ENCODE data around the gene BMP7. TPM values are rescaled to one million over a fixed set of nuclear protein-coding genes. Genes with fewer than 3 reads are reported as not detected.

BMP7 gene
- total and polyA plus RNA-seq, 2 experiments from 2014 or later: not detected

GRCh38 chr20:57128044-57128757 lies 138.2 kb downstream of the BMP7 start:
- in situ Hi-C loops (cut with MboI): no loop called here
- WGBS, 2 experiments (ENCODE audit: low coverage in 1 of 2, low lambda C conversion rate in 2 of 2, missing lambda C conversion rate in 2 of 2): 57 to 61% methylated on average over 15 of the region's 15 CpGs
- DNase-seq: no peak
- no peak overlapping the region for H3K9ac ChIP-seq
- H3K4me3 ChIP-seq: no peak overlapping the region
- no peaks in the 10 kb centered on the region for H3K9me2 ChIP-seq (ENCODE audit: insufficient read depth)
- H3K4me1 ChIP-seq (ENCODE audit: insufficient read depth): no peaks in the 10 kb centered on the region
- no peak overlapping the region for H2AFZ ChIP-seq
- peaks cover 60% of the 10 kb centered on the region for H3K27me3 ChIP-seq (replicated peaks; ENCODE audit: insufficient read depth)
- H3K9me3 ChIP-seq (ENCODE audit: low read depth): no peaks in the 10 kb centered on the region
- no peaks in the 10 kb centered on the region for H3F3A ChIP-seq (ENCODE audit: insufficient read depth)
- no peak overlapping the region for H3K4me2 ChIP-seq (ENCODE audit: unreplicated experiment)
- TF ChIP-seq EZH2 (IDR thresholded peaks at IDR 0.05; ENCODE audit: insufficient read depth, poor library complexity, severe bottlenecking) (no peak), EZH2phosphoT487 (IDR thresholded peaks at IDR 0.05; ENCODE audit: insufficient read depth, low read depth) (no peak)
- H3K36me3 ChIP-seq (ENCODE audit: low read depth): no peaks in the 10 kb centered on the region
- H3K27ac ChIP-seq: no peak overlapping the region
- H4K20me1 ChIP-seq (ENCODE audit: insufficient read depth): no peaks in the 10 kb centered on the region
- H3K79me2 ChIP-seq (ENCODE audit: insufficient read depth): no peaks in the 10 kb centered on the region

GRCh38 chr20:57126481-57127092 lies 139.9 kb downstream of the BMP7 start:
- DNase-seq: no peak
- no peaks in the 10 kb centered on the region for H3K79me2 ChIP-seq (ENCODE audit: insufficient read depth)
- WGBS, 2 experiments (ENCODE audit: low coverage in 1 of 2, low lambda C conversion rate in 2 of 2, missing lambda C conversion rate in 2 of 2): 54 to 61% methylated on average over 17 of the region's 17 CpGs
- no peak overlapping the region for H3K9ac ChIP-seq
- no peak overlapping the region for H2AFZ ChIP-seq
- in situ Hi-C loops (cut with MboI): no loop called here
- H3K4me3 ChIP-seq: no peak overlapping the region
- no peaks in the 10 kb centered on the region for H3K4me1 ChIP-seq (ENCODE audit: insufficient read depth)
- H3K9me2 ChIP-seq (ENCODE audit: insufficient read depth): no peaks in the 10 kb centered on the region
- no peaks in the 10 kb centered on the region for H3K9me3 ChIP-seq (ENCODE audit: low read depth)
- no peak overlapping the region for H3K27ac ChIP-seq
- no peaks in the 10 kb centered on the region for H4K20me1 ChIP-seq (ENCODE audit: insufficient read depth)
- H3F3A ChIP-seq (ENCODE audit: insufficient read depth): no peaks in the 10 kb centered on the region
- H3K36me3 ChIP-seq (ENCODE audit: low read depth): no peaks in the 10 kb centered on the region
- H3K27me3 ChIP-seq (replicated peaks; ENCODE audit: insufficient read depth): peaks cover 55% of the 10 kb centered on the region
- TF ChIP-seq EZH2phosphoT487 (IDR thresholded peaks at IDR 0.05; ENCODE audit: insufficient read depth, low read depth) (no peak), EZH2 (IDR thresholded peaks at IDR 0.05; ENCODE audit: insufficient read depth, poor library complexity, severe bottlenecking) (no peak)
- H3K4me2 ChIP-seq (ENCODE audit: unreplicated experiment): no peak overlapping the region

GRCh38 chr20:57124800-57125517 lies 141.5 kb downstream of the BMP7 start:
- Histone ChIP-seq H3K4me3 (no peak overlapping the region), H3K27ac (no peak overlapping the region), H3K9me3 (ENCODE audit: low read depth) (no peaks in the 10 kb centered on the region), H3K27me3 (replicated peaks; ENCODE audit: insufficient read depth) (peaks cover 52% of the 10 kb centered on the region), H3F3A (ENCODE audit: insufficient read depth) (no peaks in the 10 kb centered on the region), H3K36me3 (ENCODE audit: low read depth) (no peaks in the 10 kb centered on the region), H3K79me2 (ENCODE audit: insufficient read depth) (no peaks in the 10 kb centered on the region), H4K20me1 (ENCODE audit: insufficient read depth) (no peaks in the 10 kb centered on the region), H3K4me1 (ENCODE audit: insufficient read depth) (no peaks in the 10 kb centered on the region), H3K9ac (no peak overlapping the region), H3K4me2 (ENCODE audit: unreplicated experiment) (no peak overlapping the region), H2AFZ (no peak overlapping the region), H3K9me2 (ENCODE audit: insufficient read depth) (no peaks in the 10 kb centered on the region)
- in situ Hi-C loops (cut with MboI): no loop called here
- TF ChIP-seq EZH2 (IDR thresholded peaks at IDR 0.05; ENCODE audit: insufficient read depth, poor library complexity, severe bottlenecking) (no peak), EZH2phosphoT487 (IDR thresholded peaks at IDR 0.05; ENCODE audit: insufficient read depth, low read depth) (no peak)
- DNase-seq: no peak
- 45 to 46% methylated on average over 12 of the region's 12 CpGs for WGBS, 2 experiments (ENCODE audit: low coverage in 1 of 2, low lambda C conversion rate in 2 of 2, missing lambda C conversion rate in 2 of 2)

GRCh38 chr20:57124366-57124765 lies 142.1 kb downstream of the BMP7 start:
- H3K27me3 ChIP-seq (replicated peaks; ENCODE audit: insufficient read depth): peaks cover 52% of the 10 kb centered on the region
- no peak overlapping the region for H3K27ac ChIP-seq
- H3F3A ChIP-seq (ENCODE audit: insufficient read depth): no peaks in the 10 kb centered on the region
- in situ Hi-C loops (cut with MboI): no loop called here
- no peak for DNase-seq
- H3K79me2 ChIP-seq (ENCODE audit: insufficient read depth): no peaks in the 10 kb centered on the region
- 62 to 64% methylated on average over 6 of the region's 6 CpGs for WGBS, 2 experiments (ENCODE audit: low coverage in 1 of 2, low lambda C conversion rate in 2 of 2, missing lambda C conversion rate in 2 of 2)
- H3K4me2 ChIP-seq (ENCODE audit: unreplicated experiment): no peak overlapping the region
- no peaks in the 10 kb centered on the region for H3K9me3 ChIP-seq (ENCODE audit: low read depth)
- TF ChIP-seq EZH2 (IDR thresholded peaks at IDR 0.05; ENCODE audit: insufficient read depth, poor library complexity, severe bottlenecking) (no peak), EZH2phosphoT487 (IDR thresholded peaks at IDR 0.05; ENCODE audit: insufficient read depth, low read depth) (no peak)
- H4K20me1 ChIP-seq (ENCODE audit: insufficient read depth): no peaks in the 10 kb centered on the region
- no peak overlapping the region for H3K9ac ChIP-seq
- no peaks in the 10 kb centered on the region for H3K9me2 ChIP-seq (ENCODE audit: insufficient read depth)
- H3K4me1 ChIP-seq (ENCODE audit: insufficient read depth): no peaks in the 10 kb centered on the region
- no peak overlapping the region for H2AFZ ChIP-seq
- no peaks in the 10 kb centered on the region for H3K36me3 ChIP-seq (ENCODE audit: low read depth)
- H3K4me3 ChIP-seq: no peak overlapping the region
